Liver (tissue), 9 donors: Measurements from ENCODE around the gene PARD6A. TPM values are rescaled to one million over a fixed set of nuclear protein-coding genes. Genes with fewer than 3 reads are reported as not detected.

ENCODE experiments used
- DNase-seq: peaks from one replicate; pipeline ENCODE4 v3.0.0-alpha.2; 2017; ENCODE audit warnings: low spot score
- H3K27ac ChIP-seq, 2 donors: one replicate each; pipeline ENCODE4 v1.7.0; 2013; ENCODE audit warnings: inconsistent platforms in 2 of 2, low read length in 2 of 2, control low read depth in 1 of 2, low read depth in 1 of 2, mild to moderate bottlenecking in 1 of 2
- H3K27me3 ChIP-seq, 4 donors: one replicate each; pipeline versions ENCODE4 v1.6.1 to v1.7.0; 2013; ENCODE audit warnings: low read length in 3 of 4, inconsistent platforms in 1 of 4, mild to moderate bottlenecking in 1 of 4, moderate library complexity in 1 of 4; ENCODE audit not compliant: control insufficient read depth in 4 of 4, insufficient read depth in 4 of 4
- H3K36me3 ChIP-seq, 4 donors: one replicate each; pipeline versions ENCODE4 v1.6.1 to v1.7.0; 2013; ENCODE audit warnings: low read length in 3 of 4, mild to moderate bottlenecking in 3 of 4, low read depth in 1 of 4, moderate library complexity in 1 of 4; ENCODE audit not compliant: control insufficient read depth in 4 of 4, insufficient read depth in 3 of 4
- H3K4me1 ChIP-seq, 4 donors: one replicate each; pipeline versions ENCODE4 v1.6.1 to v1.7.0; 2013; ENCODE audit warnings: low read length in 3 of 4, mild to moderate bottlenecking in 3 of 4, moderate library complexity in 1 of 4; ENCODE audit not compliant: control insufficient read depth in 4 of 4, insufficient read depth in 4 of 4
- H3K4me3 ChIP-seq, 3 donors: one replicate each; pipeline versions ENCODE4 v1.6.1 to v1.7.0; 2013; ENCODE audit warnings: low read length in 3 of 3, control low read depth in 1 of 3, low read depth in 1 of 3, mild to moderate bottlenecking in 1 of 3
- H3K9ac ChIP-seq, 2 donors: one replicate each; pipeline ENCODE4 v1.7.0; 2013; ENCODE audit warnings: low read length in 2 of 2, mild to moderate bottlenecking in 2 of 2, moderate library complexity in 2 of 2, control low read depth in 1 of 2, low read depth in 1 of 2
- H3K9me3 ChIP-seq, 4 donors: one replicate each; pipeline versions ENCODE4 v1.6.1 to v1.7.0; 2013; ENCODE audit warnings: low read length in 3 of 4; ENCODE audit not compliant: control insufficient read depth in 4 of 4
- EGR1 ChIP-seq, 2 donors: IDR thresholded peaks; 2 replicates each; pipeline ENCODE4 v1.6.1; 2016 to 2018; ENCODE audit warnings: antibody characterized with exemption in 2 of 2, low read depth in 2 of 2
- FOXA1 ChIP-seq: IDR thresholded peaks from 2 replicates; pipeline ENCODE4 v1.6.1; 2016; ENCODE audit warnings: antibody characterized with exemption
- FOXA2 ChIP-seq: IDR thresholded peaks from 2 replicates; pipeline ENCODE4 v1.6.1; 2016; ENCODE audit warnings: antibody characterized with exemption
- GABPA ChIP-seq, 2 donors: IDR thresholded peaks in 1 of 2; conservative IDR thresholded peaks in 1 of 2; 2 replicates each; pipeline ENCODE4 v1.6.1; 2016; ENCODE audit warnings: antibody characterized with exemption in 2 of 2, mild to moderate bottlenecking in 1 of 2, moderate library complexity in 1 of 2
- HNF4A ChIP-seq, 2 donors: conservative IDR thresholded peaks; 2 replicates each; pipeline ENCODE4 v1.6.1; 2016; ENCODE audit warnings: antibody characterized with exemption in 2 of 2, mild to moderate bottlenecking in 2 of 2
- HNF4G ChIP-seq: IDR thresholded peaks from 2 replicates; pipeline ENCODE4 v1.6.1; 2016; ENCODE audit warnings: antibody characterized with exemption
- JUND ChIP-seq, 2 donors: IDR thresholded peaks; 2 replicates each; pipeline ENCODE4 v1.6.1; 2016; ENCODE audit warnings: antibody characterized with exemption in 2 of 2
- MAX ChIP-seq: IDR thresholded peaks from 2 replicates; pipeline ENCODE4 v1.6.1; 2016; ENCODE audit warnings: antibody characterized with exemption
- NR2F2 ChIP-seq: IDR thresholded peaks from 2 replicates; pipeline ENCODE4 v1.6.1; 2016; ENCODE audit warnings: antibody characterized with exemption
- RAD21 ChIP-seq, 2 donors: IDR thresholded peaks; 2 replicates each; pipeline ENCODE4 v1.6.1; 2016; ENCODE audit warnings: antibody characterized with exemption in 2 of 2, mild to moderate bottlenecking in 2 of 2
- RXRA ChIP-seq, 2 donors: IDR thresholded peaks; 2 replicates each; pipeline ENCODE4 v1.6.1; 2017 to 2018; ENCODE audit warnings: antibody characterized with exemption in 2 of 2, mild to moderate bottlenecking in 1 of 2
- SP1 ChIP-seq: IDR thresholded peaks from 2 replicates; pipeline ENCODE4 v1.6.1; 2018; ENCODE audit warnings: antibody characterized with exemption, mild to moderate bottlenecking
- TAF1 ChIP-seq: conservative IDR thresholded peaks from 2 replicates; pipeline ENCODE4 v1.6.1; 2016; ENCODE audit warnings: antibody characterized with exemption, mild to moderate bottlenecking
- YY1 ChIP-seq: IDR thresholded peaks from 2 replicates; pipeline ENCODE4 v1.6.1; 2016; ENCODE audit warnings: antibody characterized with exemption, mild to moderate bottlenecking
- WGBS: extraction: QIAGEN DNeasy Blood & Tissue Kit; methylation state at CpG from one replicate; pipeline ENCODE4 v1.1.7; 2013; 5-methylcytosine and 5-hydroxymethylcytosine counted together
- polyA plus RNA-seq, 2 donors: library from polyadenylated mRNA; stranded (reverse) in 1 of 2; unstranded in 1 of 2; fragments of 200-250 nt in 1 of 2; fragments of >200 nt in 1 of 2; fragmentation: Nextera tagmentation in 1 of 2; extraction: Ambion mirVana in 1 of 2; gene quantifications; one replicate each; pipeline versions ENCODE4 v1.2.1 to v1.2.3, GENCODE V29; 2013 to 2015
- total RNA-seq, 2 donors: library from RNA; depleted of rRNA; stranded (reverse); fragments of >200 nt; gene quantifications; one replicate each; pipeline ENCODE4 v1.2.3, GENCODE V29; 2014
- TF ChIP-seq, protein P1 (sequence below): IDR thresholded peaks from 2 replicates; pipeline ENCODE4 v1.6.1; 2016; ENCODE audit warnings: antibody characterized with exemption, mild to moderate bottlenecking
- TF ChIP-seq, protein P2 (sequence below): IDR thresholded peaks from 2 replicates; pipeline ENCODE4 v1.6.1; 2016; ENCODE audit warnings: antibody characterized with exemption
- TF ChIP-seq, protein P3 (sequence below): fragments of 150-350 bp; IDR thresholded peaks from 2 replicates; pipeline ENCODE4 v1.5.1; 2017; ENCODE audit warnings: improper control_type of control experiment, low read depth, low read length; ENCODE audit not compliant: missing input control
- TF ChIP-seq, protein P4 (sequence below): IDR thresholded peaks from 2 replicates; pipeline ENCODE4 v1.6.1; 2016; ENCODE audit warnings: antibody characterized with exemption
- donor health status: healthy.
- donor health status: healthy.
- donor health status: healthy.
- donor health status: healthy.
- donor health status: healthy.

Gene PARD6A
- total and polyA plus RNA-seq, 4 donors = 0.42 to 2.4 (median 1.8) TPM

- peak overlapping the region; percentile 58 to 71 for H3K27ac ChIP-seq
- DNase-seq = no peak
- no peaks in the 10 kb centered on the region for H3K9me3 ChIP-seq
- H3K27me3 ChIP-seq = no peaks in the 10 kb centered on the region
- TF ChIP-seq YY1 (no peak), HNF4G (no peak), HNF4A (conservative IDR thresholded peaks at IDR 0.05) (peak; percentile 80 to 86), RAD21 (IDR thresholded peaks at IDR 0.05) (peak in 1 of 2 donors; percentile 19), FOXA2 (no peak), TAF1 (no peak), GABPA (IDR thresholded peaks at IDR 0.05 in 1 of 2, conservative IDR thresholded peaks at IDR 0.05 in 1 of 2) (no peak), JUND (IDR thresholded peaks at IDR 0.05) (no peak), FOXA1 (no peak), SP1 (peak; percentile 60), MAX (no peak), NR2F2 (no peak), RXRA (IDR thresholded peaks at IDR 0.05) (peak; percentile 63 to 67), EGR1 (IDR thresholded peaks at IDR 0.05; ENCODE audit: low read depth in 2 of 2) (no peak)
- TF ChIP-seq, protein P1, sequence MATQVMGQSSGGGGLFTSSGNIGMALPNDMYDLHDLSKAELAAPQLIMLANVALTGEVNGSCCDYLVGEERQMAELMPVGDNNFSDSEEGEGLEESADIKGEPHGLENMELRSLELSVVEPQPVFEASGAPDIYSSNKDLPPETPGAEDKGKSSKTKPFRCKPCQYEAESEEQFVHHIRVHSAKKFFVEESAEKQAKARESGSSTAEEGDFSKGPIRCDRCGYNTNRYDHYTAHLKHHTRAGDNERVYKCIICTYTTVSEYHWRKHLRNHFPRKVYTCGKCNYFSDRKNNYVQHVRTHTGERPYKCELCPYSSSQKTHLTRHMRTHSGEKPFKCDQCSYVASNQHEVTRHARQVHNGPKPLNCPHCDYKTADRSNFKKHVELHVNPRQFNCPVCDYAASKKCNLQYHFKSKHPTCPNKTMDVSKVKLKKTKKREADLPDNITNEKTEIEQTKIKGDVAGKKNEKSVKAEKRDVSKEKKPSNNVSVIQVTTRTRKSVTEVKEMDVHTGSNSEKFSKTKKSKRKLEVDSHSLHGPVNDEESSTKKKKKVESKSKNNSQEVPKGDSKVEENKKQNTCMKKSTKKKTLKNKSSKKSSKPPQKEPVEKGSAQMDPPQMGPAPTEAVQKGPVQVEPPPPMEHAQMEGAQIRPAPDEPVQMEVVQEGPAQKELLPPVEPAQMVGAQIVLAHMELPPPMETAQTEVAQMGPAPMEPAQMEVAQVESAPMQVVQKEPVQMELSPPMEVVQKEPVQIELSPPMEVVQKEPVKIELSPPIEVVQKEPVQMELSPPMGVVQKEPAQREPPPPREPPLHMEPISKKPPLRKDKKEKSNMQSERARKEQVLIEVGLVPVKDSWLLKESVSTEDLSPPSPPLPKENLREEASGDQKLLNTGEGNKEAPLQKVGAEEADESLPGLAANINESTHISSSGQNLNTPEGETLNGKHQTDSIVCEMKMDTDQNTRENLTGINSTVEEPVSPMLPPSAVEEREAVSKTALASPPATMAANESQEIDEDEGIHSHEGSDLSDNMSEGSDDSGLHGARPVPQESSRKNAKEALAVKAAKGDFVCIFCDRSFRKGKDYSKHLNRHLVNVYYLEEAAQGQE = no peak
- TF ChIP-seq, protein P2, sequence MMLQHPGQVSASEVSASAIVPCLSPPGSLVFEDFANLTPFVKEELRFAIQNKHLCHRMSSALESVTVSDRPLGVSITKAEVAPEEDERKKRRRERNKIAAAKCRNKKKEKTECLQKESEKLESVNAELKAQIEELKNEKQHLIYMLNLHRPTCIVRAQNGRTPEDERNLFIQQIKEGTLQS = no peak
- TF ChIP-seq, protein P3, sequence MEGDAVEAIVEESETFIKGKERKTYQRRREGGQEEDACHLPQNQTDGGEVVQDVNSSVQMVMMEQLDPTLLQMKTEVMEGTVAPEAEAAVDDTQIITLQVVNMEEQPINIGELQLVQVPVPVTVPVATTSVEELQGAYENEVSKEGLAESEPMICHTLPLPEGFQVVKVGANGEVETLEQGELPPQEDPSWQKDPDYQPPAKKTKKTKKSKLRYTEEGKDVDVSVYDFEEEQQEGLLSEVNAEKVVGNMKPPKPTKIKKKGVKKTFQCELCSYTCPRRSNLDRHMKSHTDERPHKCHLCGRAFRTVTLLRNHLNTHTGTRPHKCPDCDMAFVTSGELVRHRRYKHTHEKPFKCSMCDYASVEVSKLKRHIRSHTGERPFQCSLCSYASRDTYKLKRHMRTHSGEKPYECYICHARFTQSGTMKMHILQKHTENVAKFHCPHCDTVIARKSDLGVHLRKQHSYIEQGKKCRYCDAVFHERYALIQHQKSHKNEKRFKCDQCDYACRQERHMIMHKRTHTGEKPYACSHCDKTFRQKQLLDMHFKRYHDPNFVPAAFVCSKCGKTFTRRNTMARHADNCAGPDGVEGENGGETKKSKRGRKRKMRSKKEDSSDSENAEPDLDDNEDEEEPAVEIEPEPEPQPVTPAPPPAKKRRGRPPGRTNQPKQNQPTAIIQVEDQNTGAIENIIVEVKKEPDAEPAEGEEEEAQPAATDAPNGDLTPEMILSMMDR = peak; percentile 16
- TF ChIP-seq, protein P4, sequence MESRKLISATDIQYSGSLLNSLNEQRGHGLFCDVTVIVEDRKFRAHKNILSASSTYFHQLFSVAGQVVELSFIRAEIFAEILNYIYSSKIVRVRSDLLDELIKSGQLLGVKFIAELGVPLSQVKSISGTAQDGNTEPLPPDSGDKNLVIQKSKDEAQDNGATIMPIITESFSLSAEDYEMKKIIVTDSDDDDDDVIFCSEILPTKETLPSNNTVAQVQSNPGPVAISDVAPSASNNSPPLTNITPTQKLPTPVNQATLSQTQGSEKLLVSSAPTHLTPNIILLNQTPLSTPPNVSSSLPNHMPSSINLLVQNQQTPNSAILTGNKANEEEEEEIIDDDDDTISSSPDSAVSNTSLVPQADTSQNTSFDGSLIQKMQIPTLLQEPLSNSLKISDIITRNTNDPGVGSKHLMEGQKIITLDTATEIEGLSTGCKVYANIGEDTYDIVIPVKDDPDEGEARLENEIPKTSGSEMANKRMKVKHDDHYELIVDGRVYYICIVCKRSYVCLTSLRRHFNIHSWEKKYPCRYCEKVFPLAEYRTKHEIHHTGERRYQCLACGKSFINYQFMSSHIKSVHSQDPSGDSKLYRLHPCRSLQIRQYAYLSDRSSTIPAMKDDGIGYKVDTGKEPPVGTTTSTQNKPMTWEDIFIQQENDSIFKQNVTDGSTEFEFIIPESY = no peak
- peaks cover 23 to 75% (median 56%) of the 10 kb centered on the region in 4 donors for H3K4me1 ChIP-seq
- no peaks in the 10 kb centered on the region for H3K36me3 ChIP-seq
- H3K4me3 ChIP-seq = no peak overlapping the region
- 54% methylated on average over 25 of the region's 25 CpGs for WGBS
- H3K9ac ChIP-seq = peak overlapping the region in 1 of 2 donors; percentile 40
These were observed 2.6 kb downstream of the PARD6A start for GRCh38 chr16:67663151-67663876.
